Astrocyte (in vitro differentiated cells and primary cell): Measurements from ENCODE around the gene PREPL. TPM values are rescaled to one million over a fixed set of nuclear protein-coding genes. Genes with fewer than 3 reads are reported as not detected.

ENCODE experiments used
- DNase-seq: peaks from one replicate; pipeline ENCODE4 v3.0.0-alpha.2; 2010; ENCODE audit warnings: low read depth
- FAIRE-seq: peaks from 2 replicates; lab custom pipeline; 2011; peaks lifted over from hg19 to GRCh38; lab: Jason Lieb, UNC
- H2AFZ ChIP-seq: 2 replicates; pipeline ENCODE4 v1.6.0; 2012; ENCODE audit warnings: low read depth, low read length, inconsistent platforms
- H3K27ac ChIP-seq: 2 replicates; pipeline ENCODE4 v1.5.1; 2011; ENCODE audit warnings: low read depth, low read length, inconsistent platforms
- H3K27me3 ChIP-seq: 2 replicates; pipeline ENCODE4 v1.6.0; 2011; ENCODE audit warnings: low read length, inconsistent platforms; ENCODE audit not compliant: insufficient read depth
- H3K36me3 ChIP-seq: 2 replicates; pipeline ENCODE4 v1.5.1; 2011; ENCODE audit warnings: low read length, inconsistent platforms; ENCODE audit not compliant: insufficient read depth
- H3K4me1 ChIP-seq: 2 replicates; pipeline ENCODE4 v1.5.1; 2011; ENCODE audit warnings: low read length, inconsistent platforms; ENCODE audit not compliant: insufficient read depth
- H3K4me2 ChIP-seq: 2 replicates; pipeline ENCODE4 v1.6.0; 2012; ENCODE audit warnings: low read length, inconsistent platforms
- H3K4me3 ChIP-seq: 2 replicates; pipeline ENCODE4 v1.5.1; 2011; ENCODE audit warnings: low read depth, mild to moderate bottlenecking, low read length, inconsistent platforms; ENCODE audit not compliant: insufficient read depth
- H3K79me2 ChIP-seq: 2 replicates; pipeline ENCODE4 v1.6.0; 2012; ENCODE audit warnings: mild to moderate bottlenecking, low read length, inconsistent platforms; ENCODE audit not compliant: insufficient read depth
- H3K9ac ChIP-seq: 2 replicates; pipeline ENCODE4 v1.6.0; 2012; ENCODE audit warnings: mild to moderate bottlenecking, low read length, inconsistent platforms
- H3K9me3 ChIP-seq: 2 replicates; pipeline ENCODE4 v1.5.1; 2012; ENCODE audit warnings: low read depth, mild to moderate bottlenecking, low read length, inconsistent platforms; ENCODE audit not compliant: insufficient read depth
- H4K20me1 ChIP-seq: 2 replicates; pipeline ENCODE4 v1.6.0; 2012; ENCODE audit warnings: low read length, inconsistent platforms; ENCODE audit not compliant: insufficient read depth
- H3K27ac Mint-ChIP-seq: one replicate; pipeline ENCODE4 v1.8.0; 2021; ENCODE audit warnings: mild to moderate bottlenecking, mixed read lengths; ENCODE audit not compliant: unreplicated experiment
- H3K27me3 Mint-ChIP-seq: one replicate; pipeline ENCODE4 v1.8.0; 2021; ENCODE audit warnings: low read depth, mixed read lengths; ENCODE audit not compliant: unreplicated experiment
- H3K36me3 Mint-ChIP-seq: one replicate; pipeline ENCODE4 v1.8.0; 2021; ENCODE audit warnings: low read depth, mixed read lengths; ENCODE audit not compliant: unreplicated experiment
- H3K4me1 Mint-ChIP-seq: one replicate; pipeline ENCODE4 v1.8.0; 2021; ENCODE audit warnings: low read depth, mixed read lengths; ENCODE audit not compliant: unreplicated experiment
- H3K4me3 Mint-ChIP-seq: one replicate; pipeline ENCODE4 v1.8.0; 2021; ENCODE audit warnings: mild to moderate bottlenecking, moderate library complexity, mixed read lengths; ENCODE audit not compliant: unreplicated experiment
- H3K9me3 Mint-ChIP-seq: one replicate; pipeline ENCODE4 v1.8.0; 2021; ENCODE audit warnings: mild to moderate bottlenecking, mixed read lengths; ENCODE audit not compliant: unreplicated experiment
- EZH2 ChIP-seq: IDR thresholded peaks from 2 replicates; pipeline ENCODE4 v1.6.1; 2012; ENCODE audit warnings: mild to moderate bottlenecking, low read length, inconsistent platforms; ENCODE audit not compliant: insufficient read depth
- total RNA-seq: library from RNA; stranded (reverse); gene quantifications from 2 replicates; pipeline ENCODE4 v1.2.1, GENCODE V29; 2021
- TF ChIP-seq, protein P1 (sequence below): IDR thresholded peaks from 2 replicates; pipeline ENCODE4 v1.5.1; 2011; ENCODE audit warnings: low read depth, mild to moderate bottlenecking, inconsistent platforms, low read length, moderate library complexity; ENCODE audit not compliant: insufficient read depth

PREPL gene
- total RNA-seq, 1 donor from 2014 or later: 50.6 TPM

DNA sequence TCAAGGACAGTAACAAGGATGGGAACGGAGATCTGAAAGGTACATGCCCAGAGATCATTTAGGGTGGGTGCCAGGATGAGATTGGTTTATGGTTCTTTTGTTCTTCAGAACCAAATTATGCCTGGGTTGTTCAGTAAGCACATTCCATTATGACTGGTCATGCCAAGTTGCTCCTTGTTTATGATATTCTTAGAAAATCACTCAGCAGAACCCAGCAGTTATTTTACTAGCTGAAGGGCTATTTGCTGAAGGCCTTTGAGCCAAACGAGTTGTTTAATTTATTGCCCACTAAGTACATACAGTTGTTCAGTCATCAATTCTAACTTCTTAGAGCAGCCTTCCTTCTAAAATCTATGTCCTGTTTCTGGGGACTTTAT is 85.4 kb downstream of the PREPL start:
- Histone ChIP-seq H3K79me2 (no peaks in the 10 kb centered on the region), H4K20me1 (no peaks in the 10 kb centered on the region), H3K4me3 (no peak overlapping the region), H3K36me3 (no peaks in the 10 kb centered on the region), H3K27me3 (no peaks in the 10 kb centered on the region), H3K4me2 (no peak overlapping the region), H2AFZ (no peak overlapping the region), H3K9me3 (no peaks in the 10 kb centered on the region), H3K9ac (no peak overlapping the region), H3K27ac (no peak overlapping the region), H3K4me1 (no peaks in the 10 kb centered on the region)
- Mint-ChIP-seq H3K9me3 (no peaks in the 10 kb centered on the region), H3K4me3 (no peak overlapping the region), H3K4me1 (peaks cover 7% of the 10 kb centered on the region), H3K27ac (no peak overlapping the region), H3K27me3 (no peaks in the 10 kb centered on the region), H3K36me3 (no peaks in the 10 kb centered on the region)
- FAIRE-seq (no peak), DNase-seq (peak; percentile 44)
- TF ChIP-seq, protein P1, sequence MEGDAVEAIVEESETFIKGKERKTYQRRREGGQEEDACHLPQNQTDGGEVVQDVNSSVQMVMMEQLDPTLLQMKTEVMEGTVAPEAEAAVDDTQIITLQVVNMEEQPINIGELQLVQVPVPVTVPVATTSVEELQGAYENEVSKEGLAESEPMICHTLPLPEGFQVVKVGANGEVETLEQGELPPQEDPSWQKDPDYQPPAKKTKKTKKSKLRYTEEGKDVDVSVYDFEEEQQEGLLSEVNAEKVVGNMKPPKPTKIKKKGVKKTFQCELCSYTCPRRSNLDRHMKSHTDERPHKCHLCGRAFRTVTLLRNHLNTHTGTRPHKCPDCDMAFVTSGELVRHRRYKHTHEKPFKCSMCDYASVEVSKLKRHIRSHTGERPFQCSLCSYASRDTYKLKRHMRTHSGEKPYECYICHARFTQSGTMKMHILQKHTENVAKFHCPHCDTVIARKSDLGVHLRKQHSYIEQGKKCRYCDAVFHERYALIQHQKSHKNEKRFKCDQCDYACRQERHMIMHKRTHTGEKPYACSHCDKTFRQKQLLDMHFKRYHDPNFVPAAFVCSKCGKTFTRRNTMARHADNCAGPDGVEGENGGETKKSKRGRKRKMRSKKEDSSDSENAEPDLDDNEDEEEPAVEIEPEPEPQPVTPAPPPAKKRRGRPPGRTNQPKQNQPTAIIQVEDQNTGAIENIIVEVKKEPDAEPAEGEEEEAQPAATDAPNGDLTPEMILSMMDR: no peak
- TF ChIP-seq EZH2: no peak

DNA sequence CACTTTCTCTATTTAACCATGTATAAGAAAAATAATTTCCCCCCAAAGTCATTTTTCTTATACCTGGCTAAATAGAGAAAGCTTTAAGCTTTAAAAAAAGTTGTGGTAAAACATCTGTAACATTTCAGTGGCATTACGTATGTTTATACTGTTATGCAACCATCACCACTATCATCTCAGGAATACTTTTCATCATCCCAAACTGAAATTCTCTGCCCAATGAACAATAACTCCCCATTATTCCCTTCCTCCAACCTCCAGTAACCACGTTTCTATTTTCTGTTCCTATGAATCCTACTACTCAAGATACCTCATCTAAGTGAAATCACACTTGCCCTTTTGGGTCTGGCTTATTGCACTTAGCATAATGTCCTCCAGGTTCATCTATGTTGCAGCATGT is 87.7 kb downstream of the PREPL start:
- H4K20me1 ChIP-seq: no peaks in the 10 kb centered on the region
- no peak for FAIRE-seq
- H3K9me3 Mint-ChIP-seq: no peaks in the 10 kb centered on the region

DNA sequence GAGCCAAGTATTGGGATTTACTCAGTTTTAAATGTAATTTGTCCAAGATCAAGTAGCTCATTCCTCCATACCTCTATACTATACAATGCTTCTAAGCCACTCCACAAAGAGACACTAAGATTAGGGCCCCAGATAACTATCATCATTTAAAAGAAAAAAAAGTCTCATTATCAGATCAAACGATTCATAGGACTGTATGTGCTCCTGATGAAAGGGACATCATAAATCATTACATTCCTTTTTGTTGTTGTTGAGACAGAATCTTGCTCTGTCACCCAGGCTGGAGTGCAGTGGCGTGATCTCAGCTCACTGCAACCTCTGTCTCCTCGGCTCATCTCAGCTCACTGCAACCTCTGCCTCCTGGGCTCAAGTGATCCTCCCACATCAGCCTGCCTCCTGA is 88.2 kb downstream of the PREPL start:
- Mint-ChIP-seq H3K27ac (no peak overlapping the region), H3K9me3 (no peaks in the 10 kb centered on the region), H3K27me3 (no peaks in the 10 kb centered on the region), H3K4me1 (peaks cover 13% of the 10 kb centered on the region), H3K36me3 (no peaks in the 10 kb centered on the region), H3K4me3 (no peak overlapping the region)
- TF ChIP-seq, protein P1: no peak
- no peak for TF ChIP-seq EZH2
- Histone ChIP-seq H3K9ac (no peak overlapping the region), H4K20me1 (no peaks in the 10 kb centered on the region), H3K79me2 (no peaks in the 10 kb centered on the region), H3K4me3 (no peak overlapping the region), H3K4me2 (no peak overlapping the region), H2AFZ (no peak overlapping the region), H3K27ac (no peak overlapping the region), H3K9me3 (no peaks in the 10 kb centered on the region), H3K4me1 (peaks cover 6% of the 10 kb centered on the region), H3K27me3 (no peaks in the 10 kb centered on the region), H3K36me3 (no peaks in the 10 kb centered on the region)
- FAIRE-seq (no peak), DNase-seq (no peak)

More for the DNA sequence above, 87.7 kb downstream of the PREPL start:
- Histone ChIP-seq H3K79me2 (no peaks in the 10 kb centered on the region), H3K36me3 (no peaks in the 10 kb centered on the region), H3K9ac (no peak overlapping the region), H2AFZ (no peak overlapping the region), H3K4me2 (no peak overlapping the region), H3K9me3 (no peaks in the 10 kb centered on the region), H3K27me3 (no peaks in the 10 kb centered on the region), H3K27ac (no peak overlapping the region), H3K4me3 (no peak overlapping the region), H3K4me1 (peaks cover under 1% of the 10 kb centered on the region)
- H3K4me1 Mint-ChIP-seq: peaks cover 8% of the 10 kb centered on the region
- H3K36me3 Mint-ChIP-seq: no peaks in the 10 kb centered on the region
- no peak overlapping the region for H3K27ac Mint-ChIP-seq
- no peaks in the 10 kb centered on the region for H3K27me3 Mint-ChIP-seq
- DNase-seq: no peak
- TF ChIP-seq, protein P1: no peak
- no peak for TF ChIP-seq EZH2
- H3K4me3 Mint-ChIP-seq: no peak overlapping the region
